Measurements from ENCODE around the gene CDH11.

DNA sequence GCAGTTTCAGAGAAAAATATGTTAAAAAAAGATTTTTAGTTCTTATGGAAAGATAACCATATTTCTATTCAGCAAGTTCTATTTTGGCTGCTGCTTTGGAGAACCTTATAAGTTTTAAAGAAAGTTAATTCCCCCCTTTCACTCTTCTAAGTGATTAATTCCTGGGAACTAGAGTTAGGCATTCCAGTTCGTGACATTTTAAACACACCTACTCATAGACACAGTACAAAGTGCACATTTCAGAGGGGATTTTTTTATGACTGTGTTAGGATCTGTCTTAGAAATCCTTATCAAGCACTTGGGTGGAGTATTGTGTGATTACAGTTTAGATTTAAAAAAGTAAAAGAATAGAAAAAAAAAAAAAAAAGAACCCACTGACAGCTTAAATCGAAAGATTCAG is 3.5 kb upstream of the CDH11 start:
- TF ChIP-seq, protein P1, sequence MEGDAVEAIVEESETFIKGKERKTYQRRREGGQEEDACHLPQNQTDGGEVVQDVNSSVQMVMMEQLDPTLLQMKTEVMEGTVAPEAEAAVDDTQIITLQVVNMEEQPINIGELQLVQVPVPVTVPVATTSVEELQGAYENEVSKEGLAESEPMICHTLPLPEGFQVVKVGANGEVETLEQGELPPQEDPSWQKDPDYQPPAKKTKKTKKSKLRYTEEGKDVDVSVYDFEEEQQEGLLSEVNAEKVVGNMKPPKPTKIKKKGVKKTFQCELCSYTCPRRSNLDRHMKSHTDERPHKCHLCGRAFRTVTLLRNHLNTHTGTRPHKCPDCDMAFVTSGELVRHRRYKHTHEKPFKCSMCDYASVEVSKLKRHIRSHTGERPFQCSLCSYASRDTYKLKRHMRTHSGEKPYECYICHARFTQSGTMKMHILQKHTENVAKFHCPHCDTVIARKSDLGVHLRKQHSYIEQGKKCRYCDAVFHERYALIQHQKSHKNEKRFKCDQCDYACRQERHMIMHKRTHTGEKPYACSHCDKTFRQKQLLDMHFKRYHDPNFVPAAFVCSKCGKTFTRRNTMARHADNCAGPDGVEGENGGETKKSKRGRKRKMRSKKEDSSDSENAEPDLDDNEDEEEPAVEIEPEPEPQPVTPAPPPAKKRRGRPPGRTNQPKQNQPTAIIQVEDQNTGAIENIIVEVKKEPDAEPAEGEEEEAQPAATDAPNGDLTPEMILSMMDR (conservative IDR thresholded peaks at IDR 0.05; ENCODE audit: low read length), result no peak
- no peak for TF ChIP-seq EZH2phosphoT487 (IDR thresholded peaks at IDR 0.05; ENCODE audit: borderline replicate concordance)

Data from Loucy (cell line).